ENCODE measurements around the gene HOXA6. TPM values are rescaled to one million over a fixed set of nuclear protein-coding genes. Genes with fewer than 3 reads are reported as not detected.

HOXA6 gene
- total RNA-seq, 1 donor from 2014 or later, result 45.6 TPM

- no peaks in the 10 kb centered on the region for H3K9me3 Mint-ChIP-seq
- peaks cover 78% of the 10 kb centered on the region for H3K4me1 Mint-ChIP-seq
- TF ChIP-seq, protein P1, sequence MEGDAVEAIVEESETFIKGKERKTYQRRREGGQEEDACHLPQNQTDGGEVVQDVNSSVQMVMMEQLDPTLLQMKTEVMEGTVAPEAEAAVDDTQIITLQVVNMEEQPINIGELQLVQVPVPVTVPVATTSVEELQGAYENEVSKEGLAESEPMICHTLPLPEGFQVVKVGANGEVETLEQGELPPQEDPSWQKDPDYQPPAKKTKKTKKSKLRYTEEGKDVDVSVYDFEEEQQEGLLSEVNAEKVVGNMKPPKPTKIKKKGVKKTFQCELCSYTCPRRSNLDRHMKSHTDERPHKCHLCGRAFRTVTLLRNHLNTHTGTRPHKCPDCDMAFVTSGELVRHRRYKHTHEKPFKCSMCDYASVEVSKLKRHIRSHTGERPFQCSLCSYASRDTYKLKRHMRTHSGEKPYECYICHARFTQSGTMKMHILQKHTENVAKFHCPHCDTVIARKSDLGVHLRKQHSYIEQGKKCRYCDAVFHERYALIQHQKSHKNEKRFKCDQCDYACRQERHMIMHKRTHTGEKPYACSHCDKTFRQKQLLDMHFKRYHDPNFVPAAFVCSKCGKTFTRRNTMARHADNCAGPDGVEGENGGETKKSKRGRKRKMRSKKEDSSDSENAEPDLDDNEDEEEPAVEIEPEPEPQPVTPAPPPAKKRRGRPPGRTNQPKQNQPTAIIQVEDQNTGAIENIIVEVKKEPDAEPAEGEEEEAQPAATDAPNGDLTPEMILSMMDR (IDR thresholded peaks at IDR 0.05; ENCODE audit: unreplicated experiment), result no peak
- DNase-seq (ENCODE audit: low spot score in 2 of 2, unreplicated experiment in 2 of 2), result peak in 1 of 2 experiments; percentile 46
- peak overlapping the region; percentile 87 for H3K4me3 Mint-ChIP-seq
- H3K36me3 Mint-ChIP-seq, result peaks cover 17% of the 10 kb centered on the region
- peak overlapping the region; percentile 99 for H3K27ac Mint-ChIP-seq
- peaks cover 35% of the 10 kb centered on the region for H3K27me3 Mint-ChIP-seq (ENCODE audit: low read depth)
Observed at GRCh38 chr7:27149842-27150567, 2.4 kb upstream of the HOXA6 start.

DNA sequence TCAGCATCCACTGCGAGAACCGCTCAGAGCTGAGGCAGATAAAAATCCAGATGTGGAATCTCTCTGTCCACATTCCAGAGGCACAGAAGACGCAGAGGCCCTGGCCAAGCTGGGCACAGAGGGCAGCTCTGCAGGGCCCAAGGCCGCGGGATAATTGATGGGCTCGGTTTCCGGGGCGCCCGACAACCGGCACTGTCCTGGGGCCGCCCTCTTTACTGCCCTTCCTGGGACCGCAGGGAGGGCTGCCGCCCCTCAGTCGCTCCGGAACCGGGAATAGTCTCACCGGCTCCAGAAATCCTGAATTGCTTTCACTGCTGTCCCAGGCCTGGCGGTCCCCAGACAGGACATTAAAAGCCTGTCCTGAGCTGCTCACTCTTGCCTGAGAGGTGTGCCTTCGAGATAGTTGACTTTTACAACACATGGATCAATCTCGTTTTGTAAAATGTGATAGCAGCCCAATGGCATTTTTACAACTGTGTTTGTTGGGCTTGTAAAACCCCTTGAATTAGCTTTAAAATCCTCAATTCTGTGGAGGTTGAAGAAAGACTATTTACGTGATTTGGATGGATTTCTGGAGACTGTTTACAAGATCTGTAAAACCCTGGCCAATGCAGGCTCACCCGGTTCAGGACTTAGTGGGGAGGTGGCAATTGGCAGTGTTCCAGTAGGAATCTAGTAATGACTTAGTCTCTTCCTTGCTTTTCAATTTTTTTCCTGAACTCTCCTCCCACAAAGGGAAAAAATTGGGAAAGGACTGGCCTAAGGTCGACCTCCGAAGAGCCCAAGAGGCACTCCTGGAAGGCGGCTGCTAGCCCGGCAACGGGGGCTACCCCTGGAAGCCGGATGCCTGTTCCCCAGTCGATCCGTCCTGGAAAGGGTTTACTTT is 1.4 kb upstream of the HOXA6 start:
- peak overlapping the region; percentile 99 for H3K27ac Mint-ChIP-seq
- H3K9me3 Mint-ChIP-seq, result no peaks in the 10 kb centered on the region
- H3K36me3 Mint-ChIP-seq, result peaks cover 15% of the 10 kb centered on the region
- H3K4me1 Mint-ChIP-seq, result peaks cover 78% of the 10 kb centered on the region
- TF ChIP-seq, protein P1 (IDR thresholded peaks at IDR 0.05; ENCODE audit: unreplicated experiment), result no peak
- peak in 1 of 2 experiments; percentile 45 for DNase-seq (ENCODE audit: low spot score in 2 of 2, unreplicated experiment in 2 of 2)
- peaks cover 25% of the 10 kb centered on the region for H3K27me3 Mint-ChIP-seq (ENCODE audit: low read depth)
- H3K4me3 Mint-ChIP-seq, result peak overlapping the region; percentile 87

DNA sequence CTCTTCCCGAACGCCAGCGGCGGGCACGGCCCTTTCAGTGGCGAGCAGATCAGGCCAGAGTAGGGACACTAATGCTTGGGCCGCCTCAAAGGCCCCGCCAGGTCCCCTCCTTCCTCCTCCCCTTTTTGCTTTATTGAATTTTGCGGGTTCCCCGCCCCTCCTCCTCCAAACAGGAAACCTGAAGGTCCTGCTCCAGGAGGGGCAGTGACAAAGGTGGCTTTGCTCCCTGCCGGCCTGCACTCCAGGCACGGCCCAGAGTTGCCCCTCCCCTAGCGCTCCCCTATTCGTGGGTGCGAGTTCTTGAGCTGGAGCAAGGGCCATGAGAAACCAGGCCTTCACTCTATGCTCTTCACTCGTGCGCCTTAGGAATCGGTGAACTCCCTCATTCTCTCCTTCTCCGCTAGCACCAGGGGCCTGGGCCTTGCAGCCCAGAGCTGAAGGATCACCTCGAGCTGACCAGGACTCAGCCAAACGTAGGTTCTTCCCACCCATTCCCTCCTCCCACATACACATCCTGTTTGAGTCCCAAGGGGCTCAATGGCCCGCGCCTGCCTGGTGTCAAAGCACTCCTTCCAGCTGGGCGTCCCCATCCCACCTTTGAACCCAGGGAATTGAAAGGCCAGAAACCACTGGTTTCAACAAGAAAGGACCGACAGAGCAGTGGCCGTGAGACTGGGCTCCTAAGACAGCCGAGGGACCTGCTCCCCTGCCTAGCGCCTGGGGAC is 619 bp upstream of the HOXA6 start:
- DNase-seq (ENCODE audit: low spot score in 2 of 2, unreplicated experiment in 2 of 2), result peak in 1 of 2 experiments; percentile 51
- Mint-ChIP-seq H3K4me3 (peak overlapping the region; percentile 87), H3K4me1 (peaks cover 73% of the 10 kb centered on the region), H3K36me3 (peaks cover 14% of the 10 kb centered on the region), H3K27me3 (ENCODE audit: low read depth) (peaks cover 17% of the 10 kb centered on the region), H3K9me3 (no peaks in the 10 kb centered on the region), H3K27ac (peak overlapping the region; percentile 99)
- TF ChIP-seq, protein P1 (IDR thresholded peaks at IDR 0.05; ENCODE audit: unreplicated experiment), result no peak

GRCh38 chr7:27146491-27147198 is 929 bp downstream of the HOXA6 start:
- H3K4me3 Mint-ChIP-seq, result peak overlapping the region; percentile 87
- no peaks in the 10 kb centered on the region for H3K9me3 Mint-ChIP-seq
- peaks cover 21% of the 10 kb centered on the region for H3K36me3 Mint-ChIP-seq
- TF ChIP-seq, protein P1 (IDR thresholded peaks at IDR 0.05; ENCODE audit: unreplicated experiment), result no peak
- H3K4me1 Mint-ChIP-seq, result peaks cover 68% of the 10 kb centered on the region
- peaks cover 6% of the 10 kb centered on the region for H3K27me3 Mint-ChIP-seq (ENCODE audit: low read depth)
- H3K27ac Mint-ChIP-seq, result peak overlapping the region; percentile 99
- peak in 1 of 2 experiments; percentile 37 for DNase-seq (ENCODE audit: low spot score in 2 of 2, unreplicated experiment in 2 of 2)

GRCh38 chr7:27145914-27146412 is 1.6 kb downstream of the HOXA6 start:
- peaks cover 69% of the 10 kb centered on the region for H3K4me1 Mint-ChIP-seq
- peak overlapping the region; percentile 87 for H3K4me3 Mint-ChIP-seq
- peaks cover 27% of the 10 kb centered on the region for H3K36me3 Mint-ChIP-seq
- H3K27ac Mint-ChIP-seq, result peak overlapping the region; percentile 99
- no peak for DNase-seq (ENCODE audit: low spot score in 2 of 2, unreplicated experiment in 2 of 2)
- TF ChIP-seq, protein P1 (IDR thresholded peaks at IDR 0.05; ENCODE audit: unreplicated experiment), result no peak
- H3K9me3 Mint-ChIP-seq, result no peaks in the 10 kb centered on the region
- no peaks in the 10 kb centered on the region for H3K27me3 Mint-ChIP-seq (ENCODE audit: low read depth)
